ENCODE measurements around the gene FCAMR.
"Not testable (repeated sequence)": the region's sequence is repeated elsewhere in the genome, so short reads cannot be mapped to it uniquely, and the experiment has no call there.

Gene FCAMR

GRCh38 chr1:206924592-206925105 lies 45.6 kb downstream of the FCAMR start:
- no peak overlapping the region for H3K27ac ChIP-seq

GRCh38 chr1:206923961-206924557 lies 46.2 kb downstream of the FCAMR start:
- H3K27ac ChIP-seq = not testable (repeated sequence)

More at GRCh38 chr1:206924592-206925105, 45.6 kb downstream of the FCAMR start:
- TF ChIP-seq ZFX (IDR thresholded peaks at IDR 0.05) (no peak), CTCF (conservative IDR thresholded peaks at IDR 0.05) (no peak)

GRCh38 chr1:206923009-206923960 lies 47.0 kb downstream of the FCAMR start:
- H3K27ac ChIP-seq = no peak overlapping the region

GRCh38 chr1:206922524-206922923 lies 47.7 kb downstream of the FCAMR start:
- H3K27ac ChIP-seq = no peak overlapping the region
- TF ChIP-seq CTCF (conservative IDR thresholded peaks at IDR 0.05) (no peak), ZFX (IDR thresholded peaks at IDR 0.05) (no peak)

More at GRCh38 chr1:206923009-206923960, 47.0 kb downstream of the FCAMR start:
- TF ChIP-seq ZFX (IDR thresholded peaks at IDR 0.05) (no peak), CTCF (conservative IDR thresholded peaks at IDR 0.05) (no peak)

GRCh38 chr1:206921772-206922265 lies 48.4 kb downstream of the FCAMR start, which contains the start of gene FCMR:
Gene FCMR, minus strand, starts transcription at chr1:206921941. Its CDS starts 87 bp downstream, at chr1:206921854.
- no peak within 1 kb of the TSS for H3K27ac ChIP-seq
- TF ChIP-seq ZFX (IDR thresholded peaks at IDR 0.05) = no peak
- no peak for TF ChIP-seq CTCF (conservative IDR thresholded peaks at IDR 0.05)

GRCh38 chr1:206918076-206918475 lies 52.2 kb downstream of the FCAMR start:
- TF ChIP-seq CTCF (conservative IDR thresholded peaks at IDR 0.05) (no peak), ZFX (IDR thresholded peaks at IDR 0.05) (no peak)
- no peak overlapping the region for H3K27ac ChIP-seq

GRCh38 chr1:206916000-206916709 lies 54.1 kb downstream of the FCAMR start:
- no peak overlapping the region for H3K27ac ChIP-seq
- TF ChIP-seq ZFX (IDR thresholded peaks at IDR 0.05) (no peak), CTCF (conservative IDR thresholded peaks at IDR 0.05) (no peak)

Measured in C4-2B (cell line).